A204.1 (cell line): ENCODE measurements around the gene WDR35.

Source experiments
- FAIRE-seq: peaks from 2 replicates; lab custom pipeline; 2012; peaks lifted over from hg19 to GRCh38; lab: Jason Lieb, UNC

The WDR35 gene

DNA sequence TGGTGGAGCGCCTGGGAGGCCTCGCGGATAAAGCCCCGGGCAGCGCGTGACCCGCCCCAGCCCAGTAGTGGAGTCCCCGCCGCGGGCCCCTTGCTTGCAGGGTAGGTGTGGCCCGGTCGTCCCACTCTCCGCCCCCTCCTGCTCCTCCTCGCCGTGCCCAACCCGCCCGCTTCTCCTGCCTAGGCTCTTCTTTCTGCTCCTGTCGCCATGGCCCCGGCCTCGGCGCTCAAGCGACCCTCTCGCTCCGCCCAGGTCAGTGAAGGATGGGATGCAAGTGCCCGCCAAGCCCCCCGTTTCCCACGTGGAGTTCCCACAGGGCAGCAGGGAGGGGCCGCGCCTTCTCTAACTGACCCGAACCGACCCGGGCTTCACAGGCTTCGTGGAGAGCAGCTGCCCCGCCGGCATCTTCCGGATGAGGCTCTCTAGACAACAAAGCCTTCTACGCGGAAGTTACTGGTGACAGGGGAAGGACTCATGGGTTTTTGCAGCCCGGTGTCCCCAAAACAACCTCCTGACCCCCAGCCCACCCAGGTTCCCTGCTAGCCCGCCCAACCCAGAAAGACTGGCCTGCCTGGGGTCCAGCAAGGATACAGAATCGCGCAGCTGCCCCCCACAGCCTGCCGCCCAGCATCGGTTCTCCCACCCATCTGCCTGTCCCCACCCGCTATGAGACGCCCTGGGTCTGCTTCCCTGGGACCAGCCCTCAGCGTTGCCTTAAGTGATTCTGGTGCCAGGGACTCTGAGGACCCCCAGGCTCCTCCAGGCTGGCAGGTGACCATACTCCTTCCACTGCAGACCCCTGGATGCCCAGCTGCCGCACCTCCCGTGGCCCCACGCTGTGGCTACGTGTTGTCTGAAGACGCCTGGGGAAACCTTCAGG lies 121.0 kb downstream of the WDR35 start:
- FAIRE-seq: no peak

DNA sequence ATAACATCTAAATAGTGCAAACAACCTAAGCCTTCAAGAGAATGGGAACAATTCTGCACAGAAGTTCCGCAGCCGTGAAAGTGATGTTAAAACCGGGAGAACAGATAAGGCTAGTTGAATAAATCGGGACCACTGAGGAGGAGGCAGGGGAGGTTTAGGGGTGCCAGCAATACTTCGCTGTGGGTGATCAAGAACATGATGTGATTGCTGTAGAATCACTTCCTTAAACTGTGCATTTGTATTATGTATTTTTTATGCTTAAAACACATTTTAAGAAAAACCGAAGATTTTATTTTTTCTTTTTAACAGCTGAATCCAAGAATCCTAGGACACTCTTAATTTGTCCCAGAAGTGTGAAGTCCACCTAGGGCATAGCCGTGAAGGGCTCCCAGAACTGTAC lies 121.7 kb downstream of the WDR35 start:
- FAIRE-seq: no peak

DNA sequence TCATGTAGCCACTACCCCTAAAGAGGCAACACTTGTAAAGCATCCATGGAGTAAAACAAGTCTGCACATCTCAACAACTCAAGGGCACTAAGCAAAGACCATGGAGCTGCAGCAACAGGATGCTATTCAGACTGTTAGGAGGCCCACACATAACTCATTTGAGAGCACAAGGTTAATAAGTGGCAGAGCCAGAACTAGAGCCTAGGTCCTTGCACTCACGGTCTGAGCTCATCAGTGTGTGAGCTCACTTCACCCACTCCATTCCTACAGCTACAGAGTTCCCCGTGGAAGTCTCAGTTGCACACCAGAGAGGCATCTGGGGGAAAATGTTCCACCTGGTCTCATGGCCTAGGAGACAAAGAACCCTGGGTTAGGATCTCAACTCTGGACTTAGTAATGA lies 123.1 kb downstream of the WDR35 start:
- no peak for FAIRE-seq

DNA sequence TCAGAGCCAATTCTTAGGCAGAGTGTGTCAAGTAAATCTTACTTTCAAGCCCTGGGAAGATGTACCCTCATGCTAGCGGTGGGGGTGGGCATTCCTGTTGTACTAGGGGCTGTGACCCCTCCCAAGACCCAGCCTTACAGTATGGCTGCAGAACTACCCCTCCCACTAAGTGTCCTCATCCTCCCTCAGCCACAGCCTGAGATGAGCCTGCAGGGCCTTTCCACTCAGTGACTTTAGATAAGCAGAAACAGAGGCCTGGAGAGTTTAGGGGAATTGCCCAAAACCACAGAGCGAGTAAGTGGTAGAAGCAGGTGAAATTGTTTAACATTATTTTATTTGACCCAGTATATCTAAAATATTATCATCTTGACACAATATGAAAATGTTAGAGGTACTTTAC lies 124.8 kb downstream of the WDR35 start:
- FAIRE-seq: no peak

DNA sequence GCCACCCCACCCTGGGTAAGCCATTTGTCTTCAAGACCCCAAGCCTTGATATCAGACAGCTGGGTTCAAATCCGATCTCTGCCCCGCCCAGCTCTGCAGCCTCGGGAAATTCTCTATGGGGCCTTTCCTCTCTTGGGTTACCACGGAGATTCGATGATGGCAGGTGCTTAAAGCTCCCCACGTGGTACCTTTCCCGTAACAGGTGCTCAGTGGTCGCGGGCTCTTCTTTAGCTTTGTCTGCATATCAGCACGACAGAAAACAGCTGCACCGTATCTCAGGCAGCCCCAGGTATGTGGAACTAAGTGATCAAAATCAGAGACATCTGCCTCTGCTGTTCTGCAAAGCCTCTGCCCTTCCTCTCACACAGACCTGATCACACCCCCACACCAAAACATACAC lies 125.5 kb downstream of the WDR35 start:
- no peak for FAIRE-seq

DNA sequence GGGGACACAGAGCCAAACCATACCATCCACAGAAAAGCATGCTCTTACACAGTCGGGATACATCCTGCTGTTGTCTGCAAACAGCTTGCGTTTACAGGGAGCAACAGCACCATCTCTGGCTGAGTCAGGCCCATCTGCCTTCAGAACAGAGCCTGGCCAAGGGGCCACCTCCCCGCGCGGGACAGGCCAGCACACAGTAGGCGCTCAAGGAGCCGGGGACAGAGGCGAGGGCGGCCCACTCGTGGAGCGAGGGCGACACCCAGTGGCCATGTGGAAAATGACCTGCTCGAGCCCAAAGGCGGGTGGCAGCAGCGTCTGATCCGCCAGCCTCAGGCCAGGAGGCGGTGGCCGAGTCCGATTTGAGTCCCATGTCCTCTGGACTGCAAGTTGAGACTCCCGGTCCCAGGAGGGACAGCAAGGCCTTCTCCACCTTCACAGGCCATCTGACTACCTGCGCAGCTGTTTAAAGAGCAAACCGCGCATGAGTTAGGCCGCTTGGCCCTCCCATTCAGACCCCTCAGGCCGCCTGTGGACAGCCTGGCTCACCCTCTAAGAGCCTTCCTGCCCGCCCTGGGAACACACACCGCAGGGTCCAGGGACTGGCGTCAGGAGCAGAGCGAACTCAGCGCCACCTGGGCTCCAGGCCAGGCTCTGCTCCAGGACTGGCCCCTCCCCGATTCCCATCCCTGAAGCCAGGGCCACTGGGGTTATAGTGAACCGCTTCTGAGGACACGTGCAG lies 126.4 kb downstream of the WDR35 start:
- FAIRE-seq: no peak

DNA sequence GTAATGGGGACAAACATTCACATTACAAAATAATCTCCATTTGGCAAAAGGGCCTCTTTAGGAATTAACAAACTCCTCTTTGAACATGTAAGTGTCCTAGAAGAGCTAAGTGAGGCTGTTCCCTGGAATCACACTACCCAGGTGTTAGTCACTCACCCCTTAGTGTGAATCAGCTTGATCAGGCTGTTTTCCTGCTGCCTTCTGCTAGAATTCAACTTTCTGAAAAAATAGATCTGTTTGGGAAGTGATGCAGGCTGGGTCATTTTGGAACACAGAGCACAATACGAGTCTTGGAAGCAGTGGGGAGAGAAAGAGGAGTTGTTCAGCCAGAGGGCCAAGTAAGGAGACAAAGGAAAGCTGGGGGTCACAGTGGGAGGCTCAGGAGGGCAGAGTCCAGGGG lies 128.1 kb downstream of the WDR35 start:
- FAIRE-seq: no peak
